Left forelimb (tissue), 1 donor: ENCODE measurements around the gene SLC4A2.
"Not testable (repeated sequence)": the region's sequence is repeated elsewhere in the genome, so short reads cannot be mapped to it uniquely, and the experiment has no call there.

Experiments
- DNase-seq: peaks from one replicate; pipeline ENCODE4 v3.0.0-alpha.2; 2018; ENCODE audit warnings: low spot score

Gene SLC4A2

GRCh38 chr7:151025924-151026671, 33.3 kb upstream of the SLC4A2 start:
- no peak for DNase-seq

GRCh38 chr7:151026771-151027727, 32.3 kb upstream of the SLC4A2 start:
- DNase-seq, result not testable (repeated sequence)

- not testable (repeated sequence) for DNase-seq
Measured at GRCh38 chr7:151027728-151028130, 31.7 kb upstream of the SLC4A2 start.

GRCh38 chr7:151028131-151028947, 31.1 kb upstream of the SLC4A2 start, which contains the start of gene ABCB8:
Gene ABCB8, plus strand, starts transcription at chr7:151028450. Its CDS starts 66 bp downstream, at chr7:151028516.
- DNase-seq, result peak; percentile 99

GRCh38 chr7:151028948-151029501, 30.4 kb upstream of the SLC4A2 start:
- DNase-seq, result no peak

- no peak for DNase-seq
Measured at GRCh38 chr7:151031011-151031410, 28.4 kb upstream of the SLC4A2 start.

GRCh38 chr7:151032936-151033863, 26.2 kb upstream of the SLC4A2 start:
- no peak for DNase-seq

GRCh38 chr7:151033864-151034249, 25.5 kb upstream of the SLC4A2 start:
- DNase-seq, result no peak

- no peak for DNase-seq
Measured at GRCh38 chr7:151034312-151035025, 24.9 kb upstream of the SLC4A2 start.

GRCh38 chr7:151035026-151035717, 24.2 kb upstream of the SLC4A2 start:
- no peak for DNase-seq

- DNase-seq, result no peak
Measured at GRCh38 chr7:151035902-151036301, 23.5 kb upstream of the SLC4A2 start.

GRCh38 chr7:151038951-151039849, 20.2 kb upstream of the SLC4A2 start:
- no peak for DNase-seq

GRCh38 chr7:151039850-151040548, 19.4 kb upstream of the SLC4A2 start:
- no peak for DNase-seq

GRCh38 chr7:151040616-151041375, 18.6 kb upstream of the SLC4A2 start:
- DNase-seq, result no peak

- DNase-seq, result not testable (repeated sequence)
Measured at GRCh38 chr7:151043449-151043848, 15.9 kb upstream of the SLC4A2 start.

GRCh38 chr7:151043959-151044358, 15.4 kb upstream of the SLC4A2 start:
- no peak for DNase-seq

- no peak for DNase-seq
Measured at GRCh38 chr7:151045262-151045661, 14.1 kb upstream of the SLC4A2 start.
